Tibial nerve (tissue), 3 donors: ENCODE measurements around the gene EGLN2.
"Not testable (repeated sequence)": the region's sequence is repeated elsewhere in the genome, so short reads cannot be mapped to it uniquely, and the experiment has no call there.

Experiments used
- POLR2A ChIP-seq, 2 donors: fragments of 450-650 bp; IDR thresholded peaks; one replicate each; pipeline ENCODE4 v1.6.1; 2017; ENCODE audit warnings: antibody characterized with exemption in 2 of 2, mild to moderate bottlenecking in 2 of 2, moderate library complexity in 2 of 2
- TF ChIP-seq, protein P1 (sequence below), 5 experiments: fragments of 200-600 bp in 3 of 5; fragments of 450-650 bp in 2 of 5; sonication (generic) in 3 of 5; IDR thresholded peaks; one replicate each; pipeline ENCODE4 v1.5.1; 2016 to 2019; ENCODE audit warnings: antibody characterized with exemption in 5 of 5, mild to moderate bottlenecking in 3 of 5, moderate library complexity in 2 of 5

DNA sequence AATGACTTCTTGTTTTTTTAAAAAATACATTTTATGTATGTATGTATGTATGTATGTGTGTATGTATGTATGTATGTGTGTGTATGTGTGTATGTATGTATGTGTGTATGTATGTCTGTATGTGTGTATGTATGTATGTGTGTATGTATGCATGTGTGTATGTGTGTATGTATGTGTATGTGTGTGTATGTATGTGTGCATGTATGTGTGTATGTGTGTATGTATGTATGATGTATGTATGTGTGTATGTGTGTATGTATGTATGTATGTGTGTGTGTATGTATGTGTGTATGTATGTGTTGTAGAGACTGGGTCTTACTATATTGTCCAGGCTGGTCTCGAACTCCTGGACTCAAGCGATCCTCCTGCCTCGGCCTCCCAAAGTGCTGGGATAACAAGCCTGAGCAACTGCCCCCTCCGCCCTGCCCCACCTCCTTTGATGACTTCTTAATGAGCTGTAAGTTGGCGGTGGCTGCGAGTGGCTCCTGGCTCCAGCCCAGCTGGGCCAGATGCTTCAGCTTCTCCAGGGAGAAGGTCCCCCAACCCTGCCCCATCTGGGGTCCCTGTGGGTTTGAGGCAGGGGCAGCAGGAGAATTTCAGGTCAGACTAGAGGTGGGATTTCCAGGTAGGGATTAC, 26.6 kb downstream of the EGLN2 start:
- TF ChIP-seq, protein P1, sequence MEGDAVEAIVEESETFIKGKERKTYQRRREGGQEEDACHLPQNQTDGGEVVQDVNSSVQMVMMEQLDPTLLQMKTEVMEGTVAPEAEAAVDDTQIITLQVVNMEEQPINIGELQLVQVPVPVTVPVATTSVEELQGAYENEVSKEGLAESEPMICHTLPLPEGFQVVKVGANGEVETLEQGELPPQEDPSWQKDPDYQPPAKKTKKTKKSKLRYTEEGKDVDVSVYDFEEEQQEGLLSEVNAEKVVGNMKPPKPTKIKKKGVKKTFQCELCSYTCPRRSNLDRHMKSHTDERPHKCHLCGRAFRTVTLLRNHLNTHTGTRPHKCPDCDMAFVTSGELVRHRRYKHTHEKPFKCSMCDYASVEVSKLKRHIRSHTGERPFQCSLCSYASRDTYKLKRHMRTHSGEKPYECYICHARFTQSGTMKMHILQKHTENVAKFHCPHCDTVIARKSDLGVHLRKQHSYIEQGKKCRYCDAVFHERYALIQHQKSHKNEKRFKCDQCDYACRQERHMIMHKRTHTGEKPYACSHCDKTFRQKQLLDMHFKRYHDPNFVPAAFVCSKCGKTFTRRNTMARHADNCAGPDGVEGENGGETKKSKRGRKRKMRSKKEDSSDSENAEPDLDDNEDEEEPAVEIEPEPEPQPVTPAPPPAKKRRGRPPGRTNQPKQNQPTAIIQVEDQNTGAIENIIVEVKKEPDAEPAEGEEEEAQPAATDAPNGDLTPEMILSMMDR (IDR thresholded peaks at IDR 0.05), result not testable (repeated sequence)
- TF ChIP-seq POLR2A (IDR thresholded peaks at IDR 0.05), result not testable (repeated sequence)
